HepG2 (cell line): Measurements from ENCODE around the gene CCDC73. TPM values are rescaled to one million over a fixed set of nuclear protein-coding genes. Genes with fewer than 3 reads are reported as not detected.

Experiments used
- AGO2 ChIP-seq: fragments of 200-400 bp; formaldehyde crosslinking; optimal IDR thresholded peaks from 2 replicates; pipeline ENCODE3; 2017; ENCODE audit warnings: mild to moderate bottlenecking, low read depth, low read length, moderate library complexity
- EEA1 ChIP-seq: sonication (generic); formaldehyde crosslinking; IDR thresholded peaks from 2 replicates; pipeline ENCODE4 v1.5.1; 2020; ENCODE audit warnings: mild to moderate bottlenecking, missing genetic modification reagents, borderline replicate concordance
- ESRRA ChIP-seq: sonication (generic); formaldehyde crosslinking; IDR thresholded peaks from 2 replicates; pipeline ENCODE4 v1.5.1; 2020; ENCODE audit warnings: mild to moderate bottlenecking, low read depth, missing genetic modification reagents
- ETV6 ChIP-seq: sonication (generic); formaldehyde crosslinking; conservative IDR thresholded peaks from 2 replicates; pipeline ENCODE4 v1.4.0; 2020; ENCODE audit warnings: missing genetic modification reagents
- GZF1 ChIP-seq: sonication (generic); formaldehyde crosslinking; IDR thresholded peaks from 2 replicates; pipeline ENCODE4 v1.5.1; 2020; ENCODE audit warnings: mild to moderate bottlenecking, missing genetic modification reagents
- HNRNPK ChIP-seq: fragments of 200-400 bp; formaldehyde crosslinking; IDR thresholded peaks from 2 replicates; pipeline ENCODE4 v1.6.1; 2018; ENCODE audit warnings: low read length, low read depth, moderate library complexity, mild to moderate bottlenecking; ENCODE audit not compliant: poor library complexity, severe bottlenecking
- HOXA7 ChIP-seq: sonication (generic); formaldehyde crosslinking; IDR thresholded peaks from 2 replicates; pipeline ENCODE4 v1.8.1; 2022; ENCODE audit warnings: mild to moderate bottlenecking, missing genetic modification reagents, moderate library complexity
- KLF12 ChIP-seq: sonication (generic); formaldehyde crosslinking; IDR thresholded peaks from 2 replicates; pipeline ENCODE4 v1.4.0; 2020; ENCODE audit warnings: missing genetic modification reagents, borderline replicate concordance
- MED1 ChIP-seq: sonication (generic); formaldehyde crosslinking; IDR thresholded peaks from 2 replicates; pipeline ENCODE4 v1.4.0; 2020; ENCODE audit warnings: missing genetic modification reagents
- MED8 ChIP-seq: sonication (generic); formaldehyde crosslinking; IDR thresholded peaks from 2 replicates; pipeline ENCODE4 v1.8.1; 2023; ENCODE audit warnings: mild to moderate bottlenecking, missing genetic modification reagents; ENCODE audit not compliant: insufficient replicate concordance
- MIER2 ChIP-seq: IDR thresholded peaks from 2 replicates; pipeline ENCODE4 v1.6.1; 2016; ENCODE audit warnings: missing biosample characterization, missing genetic modification reagents
- MXI1 ChIP-seq: IDR thresholded peaks from 3 replicates; pipeline ENCODE4 v1.6.1; 2012; ENCODE audit warnings: low read depth, low read length, inconsistent platforms, borderline replicate concordance
- NCOA5 ChIP-seq: sonication (generic); formaldehyde crosslinking; IDR thresholded peaks from 2 replicates; pipeline ENCODE4 v1.4.0; 2020; ENCODE audit warnings: missing genetic modification reagents
- NR2F1 ChIP-seq, 2 experiments: fragments of 450-650 bp in 1 of 2; formaldehyde crosslinking in 1 of 2; IDR thresholded peaks; 2 replicates each; pipeline versions ENCODE4 v1.5.0 to v1.6.1; 2016 to 2020; ENCODE audit warnings: mild to moderate bottlenecking in 1 of 2, missing compliant biosample characterization in 1 of 2, missing genetic modification reagents in 1 of 2, moderate library complexity in 1 of 2
- TSC22D2 ChIP-seq: sonication (generic); formaldehyde crosslinking; IDR thresholded peaks from 2 replicates; pipeline ENCODE4 v1.5.1; 2020; ENCODE audit warnings: missing genetic modification reagents, mild to moderate bottlenecking, borderline replicate concordance
- ZFP37 ChIP-seq: sonication (generic); formaldehyde crosslinking; IDR thresholded peaks from 2 replicates; pipeline ENCODE4 v1.4.0; 2020; ENCODE audit warnings: missing genetic modification reagents, borderline replicate concordance
- ZNF10 ChIP-seq: sonication (generic); formaldehyde crosslinking; IDR thresholded peaks from 2 replicates; pipeline ENCODE4 v1.4.0; 2020; ENCODE audit warnings: mild to moderate bottlenecking, low read depth, missing genetic modification reagents, borderline replicate concordance
- ZNF337 ChIP-seq: sonication (generic); formaldehyde crosslinking; IDR thresholded peaks from 2 replicates; pipeline ENCODE4 v1.5.1; 2020; ENCODE audit warnings: missing genetic modification reagents, low read depth, mild to moderate bottlenecking, borderline replicate concordance
- ZNF451 ChIP-seq: sonication (generic); formaldehyde crosslinking; IDR thresholded peaks from 2 replicates; pipeline ENCODE4 v1.5.0; 2020; ENCODE audit warnings: mild to moderate bottlenecking, missing genetic modification reagents
- ZNF512B ChIP-seq: sonication (generic); formaldehyde crosslinking; IDR thresholded peaks from 2 replicates; pipeline ENCODE4 v1.5.1; 2020; ENCODE audit warnings: missing genetic modification reagents, mild to moderate bottlenecking, borderline replicate concordance
- ZNF652 ChIP-seq: IDR thresholded peaks from 2 replicates; pipeline ENCODE4 v1.6.1; 2016; ENCODE audit warnings: low read depth, borderline replicate concordance
- ZNF660 ChIP-seq: sonication (generic); formaldehyde crosslinking; IDR thresholded peaks from 2 replicates; pipeline ENCODE4 v1.5.1; 2020; ENCODE audit warnings: mild to moderate bottlenecking, low read depth, missing genetic modification reagents, borderline replicate concordance
- ZNF674 ChIP-seq: sonication (generic); formaldehyde crosslinking; IDR thresholded peaks from 2 replicates; pipeline ENCODE4 v1.5.0; 2020; ENCODE audit warnings: low read depth, mild to moderate bottlenecking, missing genetic modification reagents
- ZNF740 ChIP-seq: sonication (generic); formaldehyde crosslinking; IDR thresholded peaks from 2 replicates; pipeline ENCODE4 v1.4.0; 2020; ENCODE audit warnings: missing genetic modification reagents
- ZNF773 ChIP-seq: sonication (generic); formaldehyde crosslinking; IDR thresholded peaks from 2 replicates; pipeline ENCODE4 v1.4.0; 2020; ENCODE audit warnings: missing genetic modification reagents, borderline replicate concordance
- polyA plus RNA-seq, 8 experiments: library from polyadenylated mRNA; depleted of rRNA in 3 of 8; stranded (reverse) in 7 of 8; unstranded in 1 of 8; fragments of >200 nt; fragmentation: Illumina TruSeq in 4 of 8; extraction: Trizol in 4 of 8; gene quantifications; 2 replicates each; pipeline versions ENCODE4 v1.2.1 to v1.2.3, GENCODE V29; 2011 to 2016; ENCODE audit warnings: low read depth in 4 of 8, missing spikeins in 1 of 8, mixed read lengths in 1 of 8; ENCODE audit not compliant: insufficient read depth in 1 of 8
- total RNA-seq, 5 experiments: library from RNA; depleted of rRNA; stranded (reverse); fragments of >200 nt; fragmentation: Illumina TruSeq; extraction: Trizol; gene quantifications; 2 replicates each; pipeline ENCODE4 v1.2.3, GENCODE V29; 2016; ENCODE audit warnings: low read depth in 1 of 5

The CCDC73 gene
- total and polyA plus RNA-seq, 2 of the 13 experiments (the other 11 are each of a cell fraction or from before 2014, with no cell fraction given): 0.01 to 0.11 TPM

GRCh38 chr11:32583459-32584271 lies 210.8 kb downstream of the CCDC73 start, which contains the start of gene EIF3M (continued):
- TF ChIP-seq ESRRA (CRISPR knock-in tag) (peak; percentile 34; the same call in 1 of the 2 replicates), ZNF337 (CRISPR knock-in tag) (no peak), MED8 (CRISPR knock-in tag) (no peak), MIER2 (CRISPR knock-in tag) (no peak), KLF12 (CRISPR knock-in tag) (peak; percentile 98), ZNF451 (CRISPR knock-in tag) (0 out of 2 replicates have a peak, but pooled peaks have one; percentile 55), AGO2 (peak; percentile 86), ZFP37 (CRISPR knock-in tag) (no peak; the same call in 1 of the 2 replicates), GZF1 (CRISPR knock-in tag) (0 out of 2 replicates have a peak, but pooled peaks have one; percentile 33), TSC22D2 (no peak), ZNF740 (CRISPR knock-in tag) (peak; percentile 54; the same call in 1 of the 2 replicates), MED1 (CRISPR knock-in tag) (peak; percentile 77), ZNF674 (CRISPR knock-in tag) (0 out of 2 replicates have a peak, but pooled peaks have one; percentile 84), ZNF10 (CRISPR knock-in tag) (no peak), ZNF652 (CRISPR knock-in tag) (no peak), NCOA5 (no peak), HNRNPK (no peak), MXI1 (peak; percentile 83; the same call in 2 of the 3 replicates), ETV6 (CRISPR knock-in tag) (peak; percentile 65; the same call in 1 of the 2 replicates), ZNF660 (CRISPR knock-in tag) (no peak), HOXA7 (CRISPR knock-in tag) (no peak), EEA1 (CRISPR knock-in tag) (peak; percentile 83; the same call in 1 of the 2 replicates), ZNF512B (no peak), NR2F1 (CRISPR knock-in tag; IDR thresholded peaks at IDR 0.05) (no peak), ZNF773 (peak; percentile 83; the same call in 1 of the 2 replicates)
